Cardiac atrium fibroblast (primary cell): ENCODE data around the gene IL2RG. TPM values are rescaled to one million over a fixed set of nuclear protein-coding genes. Genes with fewer than 3 reads are reported as not detected.

Experiments
- total RNA-seq: library from RNA; depleted of rRNA; stranded (reverse); fragments of >200 nt; gene quantifications from 2 replicates; pipeline ENCODE4 v1.2.3, GENCODE V29; 2015

Gene IL2RG
- not detected in 2 replicates for total RNA-seq

DNA sequence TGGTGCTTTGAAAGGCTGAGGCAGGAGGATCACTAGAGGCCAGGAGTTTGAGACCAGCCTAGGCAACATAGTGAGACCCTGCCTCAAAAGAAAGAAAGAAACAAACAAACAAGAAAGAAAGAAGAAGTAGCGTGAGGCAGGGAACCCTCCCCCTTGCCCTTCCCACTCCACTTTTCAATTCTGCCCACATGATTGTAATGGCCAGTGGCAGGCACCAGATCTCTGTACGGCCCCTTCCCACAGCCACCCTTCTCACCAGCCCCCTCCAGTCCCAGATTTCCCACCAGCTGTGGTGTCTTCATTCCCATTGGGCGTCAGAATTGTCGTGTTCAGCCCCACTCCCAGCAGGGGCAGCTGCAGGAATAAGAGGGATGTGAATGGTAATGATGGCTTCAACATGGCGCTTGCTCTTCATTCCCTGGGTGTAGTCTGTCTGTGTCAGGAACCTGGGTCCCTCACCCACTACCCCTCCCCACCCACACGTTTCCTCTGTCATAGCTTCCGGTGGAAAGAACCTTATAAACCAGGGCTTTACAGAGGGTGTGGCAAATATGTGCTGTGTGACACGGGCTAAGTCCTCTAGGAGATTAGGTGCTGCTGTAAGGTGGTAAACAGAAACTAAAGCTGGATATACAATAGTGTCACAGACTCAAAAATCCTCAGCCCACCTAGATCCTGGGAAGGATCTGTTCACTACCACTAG lies at the start of gene IL2RG:
Gene IL2RG (minus strand): TSS at position 437 of the 703 bp plus-strand sequence. CDS start 38 bp downstream, at position 399.

DNA sequence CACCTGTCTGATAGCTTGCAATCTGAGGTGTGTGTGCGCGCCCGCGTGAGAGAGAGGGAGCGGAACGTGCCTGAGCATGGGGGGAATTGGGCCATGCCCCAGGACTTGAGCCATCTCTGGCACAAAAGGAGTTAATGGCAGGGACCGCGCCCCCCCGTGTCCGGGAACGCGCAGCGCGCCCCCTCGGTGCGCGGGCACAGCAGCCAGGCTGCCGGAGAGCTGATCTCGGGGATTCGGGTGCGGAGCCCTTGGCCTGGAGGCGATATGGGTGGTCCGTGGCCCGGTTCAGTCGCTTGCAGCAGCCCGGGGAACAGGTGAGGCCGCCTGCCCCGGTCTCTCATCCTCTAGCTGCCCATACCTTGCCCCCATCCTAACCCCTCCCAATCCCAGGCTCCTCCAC lies 33.3 kb upstream of the IL2RG start, which contains the start of gene NLGN3:
Gene NLGN3 (plus strand): TSS at position 191 of the 400 bp plus-strand sequence. CDS start 2,909 bp downstream, outside the sequence.

DNA sequence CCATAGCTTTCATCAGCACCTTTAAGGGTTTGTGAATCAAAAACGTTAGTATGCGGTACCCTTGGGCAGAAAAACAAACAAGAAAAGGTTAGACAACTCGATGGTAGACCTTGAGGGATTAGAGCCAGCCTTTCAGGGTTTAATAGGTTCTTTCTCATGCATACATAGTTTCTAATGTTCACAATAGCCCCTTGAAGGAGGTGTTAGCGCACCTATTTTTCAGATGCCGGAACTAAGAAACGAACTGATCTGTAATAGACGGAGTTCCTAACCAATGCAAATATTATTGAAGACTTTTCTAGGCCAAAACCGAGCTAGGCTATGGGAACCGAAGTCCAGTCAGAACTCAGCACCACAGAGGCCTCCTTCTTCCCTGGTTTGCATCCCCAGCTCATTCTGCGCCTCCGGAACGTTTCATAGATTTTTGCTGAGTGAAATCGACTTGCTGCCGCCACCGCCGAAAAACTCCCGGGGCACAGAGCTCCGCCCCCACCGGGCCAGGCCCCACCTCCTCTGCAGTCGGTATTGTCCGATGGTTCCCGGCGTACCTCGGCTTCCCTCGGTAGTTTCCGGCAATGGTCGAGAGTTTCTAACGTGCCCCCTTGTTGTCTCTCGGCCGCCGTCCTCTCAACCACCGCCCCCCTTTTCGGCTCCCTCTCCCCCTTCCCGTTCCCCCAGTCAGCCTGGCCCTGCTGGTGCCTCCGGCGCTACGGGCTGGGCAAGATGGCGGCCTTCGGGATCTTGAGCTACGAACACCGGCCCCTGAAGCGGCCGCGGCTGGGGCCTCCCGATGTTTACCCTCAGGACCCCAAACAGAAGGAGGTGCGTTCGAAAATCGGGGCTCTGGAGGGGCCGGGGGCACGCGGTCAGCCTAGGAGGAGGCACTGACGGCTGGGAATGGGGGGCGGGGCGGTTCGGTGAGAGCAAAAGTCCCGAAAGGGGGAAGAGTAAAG lies 6.9 kb upstream of the IL2RG start, which contains the start of gene MED12:
Gene MED12 (plus strand): TSS at position 565 of the 953 bp plus-strand sequence. CDS start 159 bp downstream, at position 724.

DNA sequence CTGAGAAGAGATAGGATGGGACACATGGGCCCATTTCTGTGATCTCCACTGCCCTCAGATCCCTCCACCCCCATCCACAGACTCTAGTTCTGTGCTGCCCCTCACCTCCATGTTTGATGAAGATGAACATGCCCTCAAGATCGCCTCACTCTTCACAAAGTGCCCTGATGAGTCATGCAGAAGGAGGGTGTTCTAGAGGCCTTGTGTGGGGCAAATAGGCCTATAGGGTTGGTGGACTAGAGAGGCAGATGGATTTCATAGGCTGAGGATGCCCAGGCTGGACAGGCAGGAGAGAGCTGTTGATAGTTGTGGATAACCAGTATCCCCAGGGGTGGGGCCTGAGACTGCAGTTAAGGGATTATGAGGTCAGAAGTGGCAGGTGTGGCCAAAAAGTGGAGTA lies 5.0 kb downstream of the IL2RG start, which contains the start of gene CXorf65:
Gene CXorf65 (minus strand): TSS at position 314 of the 400 bp plus-strand sequence. CDS start 184 bp downstream, at position 130.

DNA sequence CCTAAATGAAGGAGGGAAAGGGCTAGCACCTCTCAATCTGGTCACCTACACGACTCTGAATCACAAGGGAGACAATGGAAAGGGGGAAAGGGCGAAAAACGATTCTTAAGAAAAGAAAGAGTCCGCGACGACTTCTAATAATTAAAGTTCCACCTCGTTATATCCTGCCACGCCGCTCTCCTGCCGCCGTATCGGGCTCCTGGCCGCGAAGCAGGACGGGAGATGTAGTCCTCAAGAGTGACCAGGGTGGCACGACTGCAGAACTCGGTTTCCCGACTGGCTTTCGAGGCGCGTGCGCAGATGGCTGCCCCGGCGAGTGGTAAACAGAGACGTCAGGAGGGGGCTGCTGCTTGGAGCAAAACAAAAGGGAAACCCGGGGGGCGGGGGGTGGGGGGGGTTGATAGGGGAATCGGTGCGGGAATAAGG lies 15.8 kb downstream of the IL2RG start, which contains the start of gene FOXO4:
Gene FOXO4 (plus strand): TSS at position 297 of the 426 bp plus-strand sequence. CDS start 678 bp downstream, outside the sequence.

DNA sequence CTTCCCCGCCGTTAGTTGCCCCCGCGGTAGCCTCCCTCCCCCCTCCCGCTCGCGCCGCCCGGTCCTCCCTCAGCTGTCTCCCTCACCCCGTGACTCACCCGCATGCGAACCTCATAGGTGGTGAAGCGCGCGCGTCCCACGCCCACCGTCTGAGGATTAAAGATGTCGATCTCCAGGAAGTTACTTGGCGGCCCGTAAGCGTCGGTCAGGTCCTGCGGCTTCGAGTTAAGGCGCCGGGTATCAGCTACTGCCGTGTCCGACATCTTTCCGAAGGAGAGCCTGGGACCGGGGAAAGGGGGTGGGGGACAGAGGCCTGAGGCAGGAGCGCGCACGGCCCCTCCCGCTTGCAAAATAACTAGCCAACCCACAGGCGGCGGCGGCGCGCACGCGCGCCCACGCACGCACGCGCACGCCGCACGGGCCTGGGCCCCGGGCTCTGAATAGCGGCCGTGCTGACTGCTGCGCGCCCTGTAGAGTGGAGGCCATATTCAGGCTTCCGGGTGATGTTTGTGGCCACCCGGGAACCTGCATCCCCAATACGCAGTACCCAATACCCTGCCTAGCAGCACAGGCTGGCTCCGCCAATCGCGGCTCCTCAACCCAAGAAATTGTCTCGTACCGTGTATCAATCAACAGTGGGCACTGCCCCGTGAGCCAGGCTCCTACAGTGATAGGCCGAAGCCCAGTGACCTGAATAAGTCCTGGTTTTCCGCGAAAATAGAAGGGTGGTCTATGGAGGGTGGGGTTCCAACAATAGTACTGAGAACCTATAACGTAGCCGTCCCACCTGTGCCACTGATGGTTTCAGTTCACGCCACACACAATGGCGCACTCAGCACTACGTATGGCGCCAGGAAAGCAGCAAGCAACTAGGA lies 43.1 kb downstream of the IL2RG start, which contains the start of gene SNX12:
Gene SNX12 (minus strand): TSS at position 291 of the 875 bp plus-strand sequence. CDS start 28 bp downstream, at position 263.

Other genes with a start within 250 kb of the IL2RG start
- gene TEX11, start 202.9 kb downstream of the IL2RG start, total RNA-seq: not detected in 2 replicates
- not detected in 2 replicates for gene SLC7A3, start 180.5 kb downstream of the IL2RG start, total RNA-seq
- gene SNX12, start 43.2 kb downstream of the IL2RG start, total RNA-seq: 63.3 and 69.7 TPM in 2 replicates
- 2.7 and 4.7 TPM in 2 replicates for gene FOXO4, start 15.7 kb downstream of the IL2RG start, total RNA-seq
- gene CXorf65, start 4.8 kb downstream of the IL2RG start, total RNA-seq: not detected in 2 replicates
- gene MED12, start 7.0 kb upstream of the IL2RG start, total RNA-seq: 13.0 and 22.8 TPM in 2 replicates
- 0.16 TPM in 1 of 2 replicates, not detected in the other for gene NLGN3, start 33.3 kb upstream of the IL2RG start, total RNA-seq
- not detected in 2 replicates for gene GJB1, start 111.6 kb upstream of the IL2RG start, total RNA-seq
- gene ZMYM3, start 142.6 kb upstream of the IL2RG start, total RNA-seq: 12.8 and 16.8 TPM in 2 replicates
- 235 and 253 TPM in 2 replicates for gene NONO, start 172.1 kb upstream of the IL2RG start, total RNA-seq
- gene ITGB1BP2, start 190.2 kb upstream of the IL2RG start, total RNA-seq: 1.3 TPM in 1 of 2 replicates, not detected in the other